ENCODE measurements around the gene SSH3.
A peak's percentile ranks its signal among the peaks of the same experiment; 100 is the strongest.

SSH3 gene

DNA sequence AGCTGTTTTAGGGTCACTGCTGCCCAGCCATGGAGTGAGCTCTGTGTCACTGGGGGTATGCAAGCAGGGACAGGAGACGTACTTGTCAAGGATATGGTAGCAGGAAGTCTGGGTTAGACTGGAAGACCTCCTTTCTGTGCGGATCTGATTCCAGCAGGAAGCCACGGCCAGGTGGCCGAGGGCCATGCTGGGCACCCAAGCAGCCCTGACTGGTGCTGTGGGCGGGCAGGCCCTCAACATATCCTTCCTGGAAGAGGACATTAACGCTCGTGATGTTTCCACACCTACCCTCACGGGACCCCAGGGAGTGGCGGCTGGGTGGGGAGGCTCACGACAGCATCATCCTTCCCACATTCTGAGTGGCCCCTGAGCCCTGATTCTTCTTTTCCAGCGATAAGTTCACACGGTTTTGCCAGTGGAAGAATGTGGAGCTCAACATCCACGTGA, 23.0 kb upstream of the SSH3 start:
- no peak for DNase-seq (ENCODE audit: low spot score)

GRCh38 chr11:67280788-67281551, 22.4 kb upstream of the SSH3 start:
- no peak for DNase-seq (ENCODE audit: low spot score)

GRCh38 chr11:67281552-67282150, 21.7 kb upstream of the SSH3 start:
- DNase-seq (ENCODE audit: low spot score), result no peak

DNA sequence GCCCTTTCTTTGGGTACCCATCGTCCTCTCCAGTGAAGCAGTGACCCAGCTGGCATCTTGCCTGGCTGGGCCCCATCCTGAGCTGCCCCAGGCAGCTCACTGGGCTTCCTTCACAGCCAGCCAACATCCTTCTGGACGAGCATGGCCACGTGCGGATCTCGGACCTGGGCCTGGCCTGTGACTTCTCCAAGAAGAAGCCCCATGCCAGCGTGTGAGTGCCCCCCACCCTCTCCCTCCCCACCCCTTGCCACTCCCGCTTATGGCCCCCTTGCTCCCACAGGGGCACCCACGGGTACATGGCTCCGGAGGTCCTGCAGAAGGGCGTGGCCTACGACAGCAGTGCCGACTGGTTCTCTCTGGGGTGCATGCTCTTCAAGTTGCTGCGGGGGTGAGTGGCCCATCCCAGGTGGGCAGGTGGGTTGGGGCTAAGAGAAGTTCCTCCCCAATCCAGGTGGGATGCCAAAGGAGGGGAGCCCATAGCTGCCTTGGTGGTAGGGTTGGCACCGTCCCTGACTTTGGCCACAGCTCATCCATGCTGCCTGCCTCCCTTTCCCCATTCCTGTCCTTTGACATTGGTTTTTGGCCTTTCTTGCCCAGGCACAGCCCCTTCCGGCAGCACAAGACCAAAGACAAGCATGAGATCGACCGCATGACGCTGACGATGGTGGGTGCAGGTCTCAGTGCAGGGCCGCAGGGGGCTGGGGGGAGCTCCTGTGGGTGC, 21.0 kb upstream of the SSH3 start:
- DNase-seq (ENCODE audit: low spot score), result no peak

DNA sequence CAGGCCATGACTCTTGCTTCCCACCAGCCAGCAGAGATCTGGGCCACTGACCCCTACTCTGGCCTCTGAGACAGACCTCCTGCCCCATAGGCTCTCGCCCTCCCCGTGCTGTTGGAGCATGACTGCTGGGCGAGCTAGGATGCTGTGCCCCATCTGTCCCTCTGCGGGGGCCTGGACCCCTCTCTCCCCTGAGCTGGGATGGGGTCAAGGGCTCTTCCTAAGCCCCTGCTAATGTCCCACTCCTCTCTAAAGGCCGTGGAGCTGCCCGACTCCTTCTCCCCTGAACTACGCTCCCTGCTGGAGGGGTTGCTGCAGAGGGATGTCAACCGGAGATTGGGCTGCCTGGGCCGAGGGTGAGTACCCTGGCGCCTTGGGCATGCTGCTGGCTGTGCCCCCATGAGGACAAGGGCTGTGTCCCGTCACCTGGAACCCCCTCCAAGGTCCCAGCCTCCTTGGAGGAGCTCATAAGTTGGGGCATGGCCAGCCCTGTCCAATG, 20.4 kb upstream of the SSH3 start:
- no peak for DNase-seq (ENCODE audit: low spot score)

- no peak for DNase-seq (ENCODE audit: low spot score)
Measured at GRCh38 chr11:67283481-67283963, 19.8 kb upstream of the SSH3 start.

- DNase-seq (ENCODE audit: low spot score), result no peak
Measured at GRCh38 chr11:67284811-67285540, 18.4 kb upstream of the SSH3 start.

DNA sequence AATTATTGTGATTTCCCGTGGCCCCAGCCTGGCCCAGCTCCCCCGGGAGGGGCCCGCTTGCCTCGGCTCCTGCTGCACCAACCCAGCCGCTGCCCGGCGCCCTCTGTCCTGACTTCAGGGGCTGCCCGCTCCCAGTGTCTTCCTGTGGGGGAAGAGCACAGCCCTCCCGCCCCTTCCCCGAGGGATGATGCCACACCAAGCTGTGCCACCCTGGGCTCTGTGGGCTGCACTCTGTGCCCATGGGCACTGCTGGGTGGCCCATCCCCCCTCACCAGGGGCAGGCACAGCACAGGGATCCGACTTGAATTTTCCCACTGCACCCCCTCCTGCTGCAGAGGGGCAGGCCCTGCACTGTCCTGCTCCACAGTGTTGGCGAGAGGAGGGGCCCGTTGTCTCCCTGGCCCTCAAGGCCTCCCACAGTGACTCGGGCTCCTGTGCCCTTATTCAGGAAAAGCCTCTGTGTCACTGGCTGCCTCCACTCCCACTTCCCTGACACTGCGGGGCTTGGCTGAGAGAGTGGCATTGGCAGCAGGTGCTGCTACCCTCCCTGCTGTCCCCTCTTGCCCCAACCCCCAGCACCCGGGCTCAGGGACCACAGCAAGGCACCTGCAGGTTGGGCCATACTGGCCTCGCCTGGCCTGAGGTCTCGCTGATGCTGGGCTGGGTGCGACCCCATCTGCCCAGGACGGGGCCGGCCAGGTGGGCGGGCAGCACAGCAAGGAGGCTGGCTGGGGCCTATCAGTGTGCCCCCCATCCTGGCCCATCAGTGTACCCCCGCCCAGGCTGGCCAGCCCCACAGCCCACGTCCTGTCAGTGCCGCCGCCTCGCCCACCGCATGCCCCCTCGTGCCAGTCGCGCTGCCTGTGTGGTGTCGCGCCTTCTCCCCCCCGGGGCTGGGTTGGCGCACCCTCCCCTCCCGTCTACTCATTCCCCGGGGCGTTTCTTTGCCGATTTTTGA, 17.5 kb upstream of the SSH3 start:
- DNase-seq (ENCODE audit: low spot score), result no peak

DNA sequence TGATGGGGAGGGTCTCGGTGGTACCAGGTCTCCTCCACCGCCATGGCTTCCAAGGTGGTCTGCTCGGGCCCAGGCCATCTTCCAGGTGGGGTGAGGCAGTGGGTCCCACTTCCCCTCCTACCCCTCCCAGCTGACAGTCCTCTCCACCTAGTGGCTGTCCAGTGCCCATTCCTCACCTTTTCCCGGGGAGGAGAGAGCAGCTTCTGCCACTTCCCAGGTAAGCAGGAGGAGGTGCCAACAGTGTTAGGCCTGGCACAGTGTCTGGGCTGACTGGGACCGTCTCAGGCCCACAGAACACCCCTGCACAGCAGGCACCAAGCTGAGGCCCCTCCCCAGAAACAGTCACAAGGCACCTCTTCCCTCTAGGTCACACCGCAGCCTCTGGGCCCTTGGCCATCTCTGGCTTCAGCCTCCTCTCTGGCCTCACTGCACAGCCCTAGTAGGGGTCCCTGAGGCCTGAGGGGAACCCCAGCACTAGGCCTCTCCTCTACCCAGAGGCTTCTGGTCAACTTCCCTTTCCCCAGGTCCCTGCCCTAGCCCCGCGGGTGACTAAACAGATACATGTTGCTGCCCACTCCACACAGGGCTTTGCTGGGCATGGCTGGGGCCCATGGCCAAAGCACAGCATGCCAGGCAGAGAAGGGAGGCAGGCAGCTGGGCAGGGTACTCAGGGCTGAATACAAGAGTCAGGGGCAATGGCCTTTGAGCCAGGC, 16.6 kb upstream of the SSH3 start:
- DNase-seq (ENCODE audit: low spot score), result no peak

DNA sequence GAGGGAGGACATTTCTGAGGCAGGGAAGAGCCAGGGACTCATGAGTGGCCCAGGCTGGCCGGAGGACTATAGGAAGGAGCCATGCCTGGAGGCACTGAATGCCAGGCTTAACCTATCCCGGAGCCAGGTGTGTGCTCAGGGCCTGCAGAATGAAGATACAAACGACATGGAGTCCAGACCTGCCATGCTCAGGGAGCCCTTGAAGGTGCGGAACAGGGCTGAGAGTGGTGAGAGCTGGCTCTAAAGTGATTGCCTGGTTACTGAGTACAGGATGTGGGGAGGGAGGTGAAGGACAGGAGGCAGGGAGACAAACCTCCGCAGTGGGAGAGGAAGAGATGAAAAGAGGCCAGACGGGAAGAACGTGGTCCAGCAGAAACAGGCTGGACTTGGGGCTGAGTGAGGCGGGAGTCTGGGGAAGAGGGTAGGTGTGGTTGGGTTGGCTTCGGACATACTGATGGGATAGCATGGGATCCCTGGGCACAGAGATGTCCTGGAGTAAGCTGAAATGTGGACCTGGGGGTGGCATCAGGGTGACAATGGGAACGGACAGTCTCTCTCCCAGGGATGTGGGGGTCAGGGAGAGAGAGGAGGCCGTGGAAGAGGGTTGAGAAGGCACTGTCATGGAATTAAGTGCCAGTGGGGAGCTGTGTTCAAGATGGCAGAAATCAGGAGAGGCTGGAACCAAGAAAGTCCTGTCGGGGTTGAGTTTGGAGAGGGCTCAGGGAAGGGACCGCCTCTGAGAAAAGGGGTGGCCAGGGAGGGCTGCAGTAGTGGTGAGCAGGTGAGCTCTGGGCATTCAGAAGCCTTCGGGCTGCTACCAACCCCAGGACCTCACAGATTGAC, 15.8 kb upstream of the SSH3 start:
- no peak for DNase-seq (ENCODE audit: low spot score)

GRCh38 chr11:67288198-67288451, 15.2 kb upstream of the SSH3 start:
- DNase-seq (ENCODE audit: low spot score), result no peak

DNA sequence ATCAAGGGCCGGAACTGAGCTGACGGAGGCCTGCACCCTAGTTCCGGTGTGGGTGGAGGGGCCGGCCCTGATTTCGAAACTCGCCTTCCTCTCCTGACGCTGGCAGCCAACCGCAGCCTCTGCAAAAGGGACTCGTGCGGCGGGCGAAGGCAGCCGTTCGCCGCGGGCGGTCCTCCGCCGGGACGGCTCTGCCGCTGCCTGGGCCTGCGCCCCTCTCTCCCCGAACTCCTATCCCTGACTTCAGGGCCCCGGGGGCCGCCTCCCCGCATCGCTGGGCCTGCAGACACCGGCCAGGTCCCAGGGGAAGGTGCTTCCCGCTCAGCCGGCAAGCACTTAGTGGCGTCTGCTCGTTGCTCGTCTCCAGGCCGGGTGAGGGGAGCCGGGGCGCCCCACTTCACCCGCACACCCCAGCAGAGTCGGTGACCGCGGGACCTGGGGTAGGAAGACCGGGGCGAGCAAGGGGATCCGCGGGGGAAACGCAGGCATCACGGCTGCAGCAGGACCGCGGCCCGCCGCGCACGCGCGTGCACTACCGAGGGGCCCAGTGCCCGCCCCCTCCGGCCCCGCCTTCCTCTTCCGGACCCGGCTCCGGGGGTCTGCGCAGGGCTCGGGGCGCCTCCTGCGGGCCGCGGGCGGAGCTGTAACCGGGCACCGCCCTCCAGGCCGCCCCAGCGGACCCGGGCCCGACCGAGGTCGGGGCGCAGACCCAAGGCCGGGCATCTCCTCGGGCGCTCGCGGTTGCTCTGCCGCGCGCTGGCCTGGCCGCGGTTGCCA, 14.7 kb upstream of the SSH3 start:
- peak; percentile 77 for DNase-seq (ENCODE audit: low spot score)

DNA sequence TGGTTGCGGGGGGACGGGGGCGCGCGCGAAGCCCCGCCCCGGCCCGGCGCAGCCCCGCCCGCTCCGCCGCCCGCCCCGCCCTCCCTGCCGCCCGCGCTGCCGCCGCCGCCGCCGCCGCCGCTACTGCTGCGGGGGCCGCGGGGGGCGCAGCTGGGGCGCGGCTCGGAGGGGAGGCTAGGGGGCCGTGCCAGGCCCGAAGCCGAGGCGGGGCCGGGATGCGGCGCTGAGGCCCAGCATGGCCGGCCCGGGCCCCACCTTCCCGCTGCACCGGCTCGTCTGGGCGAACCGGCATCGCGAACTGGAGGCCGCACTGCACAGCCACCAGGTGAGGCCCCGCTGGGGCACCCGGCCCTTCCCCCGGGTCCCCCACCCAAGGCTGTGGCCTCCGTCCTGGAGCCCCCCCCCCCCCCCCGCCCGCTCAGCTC, 14.1 kb upstream of the SSH3 start, which contains the start of gene ANKRD13D:
TSS of gene ANKRD13D (plus strand) at position 78 of the 425 bp plus-strand sequence. CDS start at position 236, 158 bp downstream.
- DNase-seq (ENCODE audit: low spot score), result no peak

DNA sequence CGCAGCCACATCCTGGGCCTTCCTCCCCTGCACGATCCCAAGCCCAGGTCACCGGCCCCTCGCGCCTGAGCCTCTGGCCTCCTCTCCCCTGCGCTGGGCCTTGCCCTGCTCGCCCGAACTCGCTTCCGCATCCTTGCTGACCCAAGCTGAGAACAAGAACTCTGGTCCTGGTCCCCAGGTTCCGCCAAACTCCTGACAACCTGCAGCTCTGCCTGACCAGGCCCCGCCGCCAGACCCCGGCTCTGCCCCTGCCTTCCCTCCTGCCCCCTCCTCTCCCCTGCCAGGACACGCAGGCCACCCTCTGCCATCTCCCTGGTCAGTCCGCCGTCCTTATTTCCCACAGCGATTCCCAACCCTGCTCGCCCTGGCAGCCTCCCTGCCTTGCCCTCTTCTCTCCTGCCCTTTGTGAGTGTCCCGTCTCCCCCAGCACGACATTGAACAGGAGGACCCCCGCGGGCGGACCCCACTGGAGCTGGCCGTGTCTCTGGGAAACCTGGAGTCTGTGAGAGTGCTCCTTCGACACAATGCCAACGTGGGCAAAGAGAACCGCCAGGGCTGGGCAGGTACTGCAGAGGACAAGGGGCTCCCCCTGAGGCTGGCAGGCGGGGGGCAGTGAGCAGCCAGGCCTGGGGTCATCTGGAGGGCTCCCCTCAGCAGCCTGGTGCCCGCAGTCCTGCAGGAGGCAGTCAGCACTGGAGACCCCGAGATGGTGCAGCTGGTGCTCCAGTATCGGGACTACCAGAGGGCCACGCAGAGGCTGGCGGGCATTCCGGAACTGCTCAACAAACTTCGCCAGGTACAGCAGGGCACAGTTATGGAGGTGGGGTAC, 13.5 kb upstream of the SSH3 start:
- no peak for DNase-seq (ENCODE audit: low spot score)

- DNase-seq (ENCODE audit: low spot score), result no peak
Measured at GRCh38 chr11:67290801-67291200, 12.5 kb upstream of the SSH3 start.

DNA sequence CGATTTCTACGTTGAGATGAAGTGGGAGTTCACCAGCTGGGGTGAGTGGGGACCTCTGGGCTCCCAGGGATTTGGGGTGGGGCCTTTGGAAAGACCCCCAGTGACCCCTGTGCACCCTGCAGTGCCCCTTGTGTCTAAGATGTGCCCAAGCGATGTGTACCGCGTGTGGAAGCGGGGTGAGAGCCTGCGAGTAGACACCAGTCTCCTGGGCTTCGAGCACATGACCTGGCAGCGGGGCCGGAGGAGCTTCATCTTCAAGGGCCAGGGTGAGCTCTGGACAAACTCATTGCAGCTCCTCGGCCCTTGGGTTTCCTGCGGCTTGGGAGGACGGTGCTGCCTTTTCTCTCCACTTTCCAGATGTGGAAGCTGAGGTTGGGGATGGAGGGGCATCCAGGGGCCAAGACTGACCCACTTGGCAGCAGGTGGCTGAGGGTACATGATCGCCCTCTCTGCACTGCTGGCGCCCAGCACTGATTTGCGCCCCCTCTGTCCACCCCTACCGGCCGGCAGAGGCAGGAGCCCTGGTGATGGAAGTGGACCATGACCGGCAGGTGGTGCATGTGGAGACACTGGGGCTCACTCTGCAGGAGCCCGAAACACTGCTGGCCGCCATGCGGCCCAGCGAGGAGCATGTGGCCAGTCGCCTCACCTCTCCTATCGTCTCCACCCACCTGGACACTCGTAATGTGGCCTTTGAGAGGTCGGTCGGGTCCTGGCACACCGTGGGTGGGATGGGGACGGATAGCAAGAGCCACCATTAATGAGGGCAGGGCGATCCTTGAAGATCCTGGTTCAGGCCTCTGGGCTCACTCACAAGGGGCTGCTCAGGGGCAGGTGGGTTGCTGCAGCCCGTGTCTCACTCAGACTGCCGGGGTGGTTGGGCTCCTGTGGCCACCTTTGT, 11.6 kb upstream of the SSH3 start:
- no peak for DNase-seq (ENCODE audit: low spot score)

- no peak for DNase-seq (ENCODE audit: low spot score)
Measured at GRCh38 chr11:67292671-67293070, 10.7 kb upstream of the SSH3 start.

Data from cerebellar cortex (tissue), 1 donor.